ENCODE results near the gene ALDH1L2.

- no peak for TF ChIP-seq CTCF (IDR thresholded peaks at IDR 0.05)
- no peak for TF ChIP-seq POLR2A (IDR thresholded peaks at IDR 0.05)
- no peak for TF ChIP-seq POLR2AphosphoS5 (IDR thresholded peaks at IDR 0.05)
Measured at GRCh38 chr12:105051981-105052380, 32.3 kb downstream of the ALDH1L2 start.
